ENCODE data around the gene KDM8. TPM values are rescaled to one million over a fixed set of nuclear protein-coding genes. Genes with fewer than 3 reads are reported as not detected.
A peak's percentile ranks its signal among the peaks of the same experiment; 100 is the strongest.

The KDM8 gene
- total and polyA plus RNA-seq, 9 of the 15 experiments (the other 6 are each of a cell fraction or from before 2014, with no cell fraction given) = 0.61 to 9.1 (median 5.4) TPM

GRCh38 chr16:27235055-27235937 lies 32.0 kb downstream of the KDM8 start (continued):
- TF ChIP-seq ZNF398 (CRISPR knock-in tag; IDR thresholded peaks at IDR 0.05) (no peak), HMGN3 (IDR thresholded peaks at IDR 0.05; ENCODE audit: borderline replicate concordance, extremely low read depth, insufficient read length, low read depth, low read length) (no peak), NFE2L1 (tag; IDR thresholded peaks at IDR 0.05; ENCODE audit: borderline replicate concordance, low read depth) (no peak), ZNF24 (IDR thresholded peaks at IDR 0.05) (no peak; the same call in 1 of the 2 replicates), ZNF518B (CRISPR knock-in tag; IDR thresholded peaks at IDR 0.05) (no peak), ZNF253 (CRISPR knock-in tag; conservative IDR thresholded peaks at IDR 0.05) (no peak), FOXK1 (CRISPR knock-in tag; IDR thresholded peaks at IDR 0.05; ENCODE audit: borderline replicate concordance) (no peak), ZNF41 (CRISPR knock-in tag; conservative IDR thresholded peaks at IDR 0.05) (no peak), ZNF239 (CRISPR knock-in tag; IDR thresholded peaks at IDR 0.05) (no peak), NFATC3 (IDR thresholded peaks at IDR 0.05) (no peak), FOXP4 (CRISPR knock-in tag; IDR thresholded peaks at IDR 0.05; ENCODE audit: borderline replicate concordance) (0 out of 2 replicates have a peak, but pooled peaks have one; percentile 52), THRA (IDR thresholded peaks at IDR 0.05) (no peak), NFRKB (IDR thresholded peaks at IDR 0.05; ENCODE audit: low read depth) (no peak), COPS2 (conservative IDR thresholded peaks at IDR 0.05) (no peak), HOMEZ (CRISPR knock-in tag; IDR thresholded peaks at IDR 0.05) (no peak), POU5F1 (IDR thresholded peaks at IDR 0.05; ENCODE audit: borderline replicate concordance, low read depth, low read length, partially characterized antibody) (no peak)

Measured in K562 (cell line).